ENCODE data around the gene UBALD1.

Gene UBALD1

GRCh38 chr16:4602331-4602730, 12.4 kb downstream of the UBALD1 start:
- no peak overlapping the region for H2AK5ac ChIP-seq (ENCODE audit: low read length, severe bottlenecking)
- no peak for DNase-seq
- H3K27me3 ChIP-seq (ENCODE audit: control insufficient read depth in 1 of 2, insufficient read depth in 1 of 2, low read length in 2 of 2), result peaks cover 10 to 61% of the 10 kb centered on the region in 2 experiments
- H3K4me2 ChIP-seq (ENCODE audit: low read length, poor library complexity, severe bottlenecking), result no peak overlapping the region
- no peak overlapping the region for H3K14ac ChIP-seq (ENCODE audit: low read length in 2 of 2)
- H4K8ac ChIP-seq (ENCODE audit: low read length), result no peak overlapping the region
- no peak overlapping the region for H3K27ac ChIP-seq (ENCODE audit: low read length, poor library complexity, severe bottlenecking)
- peaks cover 25% of the 10 kb centered on the region for H3K4me1 ChIP-seq (ENCODE audit: control insufficient read depth, insufficient read depth, low read depth, low read length)
- no peak overlapping the region for H3K18ac ChIP-seq (ENCODE audit: low read depth in 1 of 2, low read length in 2 of 2)
- H2BK15ac ChIP-seq (ENCODE audit: low read depth, poor library complexity, severe bottlenecking), result no peak overlapping the region
- peaks cover 1 to 16% of the 10 kb centered on the region in 2 experiments for H3K36me3 ChIP-seq (ENCODE audit: control insufficient read depth in 1 of 2, insufficient read depth in 2 of 2, low read depth in 1 of 2, low read length in 2 of 2)
- no peak overlapping the region for H2BK120ac ChIP-seq (ENCODE audit: low read depth, low read length)
- no peak overlapping the region for H3K4me3 ChIP-seq (ENCODE audit: insufficient read depth in 1 of 2, low read depth in 1 of 2, low read length in 2 of 2)
- no peak overlapping the region for H2AFZ ChIP-seq (ENCODE audit: low read depth, low read length)
- H2BK5ac ChIP-seq (ENCODE audit: low read depth, low read length, poor library complexity, severe bottlenecking), result no peak overlapping the region
- no peak overlapping the region for H4K91ac ChIP-seq (ENCODE audit: low read length)
- no peaks in the 10 kb centered on the region for H3K9me3 ChIP-seq (ENCODE audit: control insufficient read depth, low read length)
- H3K4ac ChIP-seq (ENCODE audit: low read depth in 1 of 2, low read length in 2 of 2), result no peak overlapping the region
- H3K79me1 ChIP-seq (replicated peaks; ENCODE audit: low read length, poor library complexity, severe bottlenecking), result peaks cover 8% of the 10 kb centered on the region
- H2BK12ac ChIP-seq (ENCODE audit: low read length in 2 of 2), result no peak overlapping the region
- 88% methylated on average over 8 of the region's 8 CpGs for WGBS
- no peak overlapping the region for H3K9ac ChIP-seq (ENCODE audit: low read length)
- H3K23ac ChIP-seq (ENCODE audit: low read length in 2 of 2), result peak overlapping the region in 1 of 2 experiments; percentile 40

DNA sequence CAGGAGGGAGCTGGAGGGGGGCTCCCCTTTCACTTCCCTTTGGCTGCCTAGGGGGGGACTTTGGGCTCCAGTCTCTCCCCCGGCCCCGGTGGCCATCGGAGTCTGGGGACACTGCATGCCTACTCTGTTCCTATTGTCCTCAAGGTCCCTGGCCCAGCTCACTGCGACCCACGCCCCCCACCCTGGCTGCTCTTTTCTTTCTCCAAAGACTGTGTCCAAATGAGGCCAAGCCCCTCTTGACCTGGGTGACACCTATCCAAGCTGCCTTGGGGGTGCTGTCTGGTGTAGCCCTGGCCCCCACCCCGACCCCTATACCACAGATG, 12.9 kb downstream of the UBALD1 start:
- Histone ChIP-seq H2BK5ac (ENCODE audit: low read depth, low read length, poor library complexity, severe bottlenecking) (no peak overlapping the region), H2AK5ac (ENCODE audit: low read length, severe bottlenecking) (peak overlapping the region; percentile 45), H2BK12ac (ENCODE audit: low read length in 2 of 2) (no peak overlapping the region), H3K4me3 (ENCODE audit: insufficient read depth in 1 of 2, low read depth in 1 of 2, low read length in 2 of 2) (no peak overlapping the region), H3K27me3 (ENCODE audit: control insufficient read depth in 1 of 2, insufficient read depth in 1 of 2, low read length in 2 of 2) (peaks cover 10 to 66% of the 10 kb centered on the region in 2 experiments), H2AFZ (ENCODE audit: low read depth, low read length) (no peak overlapping the region), H4K8ac (ENCODE audit: low read length) (no peak overlapping the region), H3K4me2 (ENCODE audit: low read length, poor library complexity, severe bottlenecking) (no peak overlapping the region), H3K4me1 (ENCODE audit: control insufficient read depth, insufficient read depth, low read depth, low read length) (peaks cover 29% of the 10 kb centered on the region), H3K14ac (ENCODE audit: low read length in 2 of 2) (no peak overlapping the region), H3K9me3 (ENCODE audit: control insufficient read depth, low read length) (no peaks in the 10 kb centered on the region), H4K91ac (ENCODE audit: low read length) (no peak overlapping the region), H3K9ac (ENCODE audit: low read length) (peak overlapping the region; percentile 26), H3K4ac (ENCODE audit: low read depth in 1 of 2, low read length in 2 of 2) (no peak overlapping the region), H3K36me3 (ENCODE audit: control insufficient read depth in 1 of 2, insufficient read depth in 2 of 2, low read depth in 1 of 2, low read length in 2 of 2) (peaks cover 0 to 12% of the 10 kb centered on the region in 2 experiments), H3K23ac (ENCODE audit: low read length in 2 of 2) (no peak overlapping the region), H2BK15ac (ENCODE audit: low read depth, poor library complexity, severe bottlenecking) (no peak overlapping the region), H3K18ac (ENCODE audit: low read depth in 1 of 2, low read length in 2 of 2) (no peak overlapping the region), H3K27ac (ENCODE audit: low read length, poor library complexity, severe bottlenecking) (no peak overlapping the region), H3K79me1 (replicated peaks; ENCODE audit: low read length, poor library complexity, severe bottlenecking) (peaks cover 6% of the 10 kb centered on the region), H2BK120ac (ENCODE audit: low read depth, low read length) (no peak overlapping the region)
- DNase-seq, result no peak
- WGBS, result 95% methylated on average over 5 of the region's 6 CpGs

DNA sequence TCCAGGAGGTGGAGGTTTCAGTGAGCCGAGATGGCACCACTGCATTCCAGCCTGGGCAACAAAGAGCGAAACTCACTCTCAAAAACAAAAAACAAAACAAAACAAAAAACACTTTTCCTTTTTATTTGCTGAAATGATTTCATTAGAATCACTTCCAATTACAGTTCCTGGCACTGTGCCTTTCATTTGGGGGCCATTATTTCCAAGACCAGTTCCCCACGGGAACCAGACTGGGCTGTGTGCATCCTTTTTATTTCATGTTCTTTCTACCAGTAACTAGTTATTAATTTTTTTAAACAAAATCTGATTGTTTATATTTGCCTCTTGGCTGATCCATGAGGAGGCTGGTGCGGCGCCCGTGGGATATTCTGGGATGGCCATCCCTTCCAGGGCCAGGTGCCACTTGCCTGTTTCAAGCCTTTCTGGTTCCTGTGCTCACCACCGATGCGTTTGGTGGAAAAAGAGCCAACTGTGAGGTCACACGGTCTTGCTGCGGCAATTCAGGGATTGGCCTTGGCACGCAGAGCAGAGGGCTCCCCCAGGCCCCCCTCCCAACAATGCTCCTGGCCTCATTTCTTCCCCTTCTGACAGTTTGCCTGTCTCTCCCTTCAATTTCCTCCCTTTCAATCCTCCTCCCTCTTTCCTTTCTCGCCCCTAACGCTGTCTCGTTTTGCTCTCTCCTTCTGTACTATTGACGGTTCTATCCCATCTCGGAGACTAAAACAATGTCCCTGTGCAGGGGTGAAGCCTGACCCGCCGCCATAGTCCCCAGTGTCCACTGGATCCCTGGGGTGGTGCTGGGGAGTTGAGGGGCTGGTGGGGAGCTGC, 13.4 kb downstream of the UBALD1 start:
- no peak overlapping the region for H2BK12ac ChIP-seq (ENCODE audit: low read length in 2 of 2)
- H2BK5ac ChIP-seq (ENCODE audit: low read depth, low read length, poor library complexity, severe bottlenecking), result no peak overlapping the region
- no peak overlapping the region for H3K27ac ChIP-seq (ENCODE audit: low read length, poor library complexity, severe bottlenecking)
- H4K8ac ChIP-seq (ENCODE audit: low read length), result no peak overlapping the region
- no peak overlapping the region for H2BK120ac ChIP-seq (ENCODE audit: low read depth, low read length)
- no peak overlapping the region for H3K4me2 ChIP-seq (ENCODE audit: low read length, poor library complexity, severe bottlenecking)
- peak overlapping the region in 1 of 2 experiments; percentile 49 for H3K4me3 ChIP-seq (ENCODE audit: insufficient read depth in 1 of 2, low read depth in 1 of 2, low read length in 2 of 2)
- no peak overlapping the region for H3K23ac ChIP-seq (ENCODE audit: low read length in 2 of 2)
- no peak overlapping the region for H2BK15ac ChIP-seq (ENCODE audit: low read depth, poor library complexity, severe bottlenecking)
- peaks cover 0 to 8% of the 10 kb centered on the region in 2 experiments for H3K36me3 ChIP-seq (ENCODE audit: control insufficient read depth in 1 of 2, insufficient read depth in 2 of 2, low read depth in 1 of 2, low read length in 2 of 2)
- no peak overlapping the region for H3K4ac ChIP-seq (ENCODE audit: low read depth in 1 of 2, low read length in 2 of 2)
- peaks cover 30% of the 10 kb centered on the region for H3K4me1 ChIP-seq (ENCODE audit: control insufficient read depth, insufficient read depth, low read depth, low read length)
- H3K9me3 ChIP-seq (ENCODE audit: control insufficient read depth, low read length), result no peaks in the 10 kb centered on the region
- H3K79me1 ChIP-seq (replicated peaks; ENCODE audit: low read length, poor library complexity, severe bottlenecking), result peaks cover 1% of the 10 kb centered on the region
- no peak overlapping the region for H3K14ac ChIP-seq (ENCODE audit: low read length in 2 of 2)
- H4K91ac ChIP-seq (ENCODE audit: low read length), result no peak overlapping the region
- peaks cover 10 to 69% of the 10 kb centered on the region in 2 experiments for H3K27me3 ChIP-seq (ENCODE audit: control insufficient read depth in 1 of 2, insufficient read depth in 1 of 2, low read length in 2 of 2)
- H2AK5ac ChIP-seq (ENCODE audit: low read length, severe bottlenecking), result no peak overlapping the region
- 85% methylated on average over 17 of the region's 18 CpGs for WGBS
- peak overlapping the region; percentile 26 for H3K9ac ChIP-seq (ENCODE audit: low read length)
- DNase-seq, result no peak
- H2AFZ ChIP-seq (ENCODE audit: low read depth, low read length), result no peak overlapping the region
- H3K18ac ChIP-seq (ENCODE audit: low read depth in 1 of 2, low read length in 2 of 2), result no peak overlapping the region

DNA sequence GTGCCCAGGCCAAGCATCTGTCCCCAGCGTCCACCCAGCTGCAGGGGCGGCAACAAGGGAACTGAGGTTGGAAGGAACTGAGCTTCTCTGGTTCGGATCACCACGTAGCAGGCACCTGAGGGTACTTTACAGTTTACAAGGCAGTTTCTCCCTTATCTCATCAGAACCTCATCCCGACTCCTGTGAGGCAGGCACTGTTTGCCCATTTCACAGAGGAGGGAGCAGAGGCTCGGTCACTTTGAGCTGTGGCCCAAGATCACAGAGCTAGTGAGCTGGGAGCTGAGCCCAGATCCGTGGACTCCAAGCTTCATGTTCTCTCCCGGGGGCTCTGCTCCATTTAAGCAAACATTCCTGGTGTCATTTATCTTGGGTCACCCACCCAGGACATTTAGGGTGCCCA, 15.1 kb downstream of the UBALD1 start:
- DNase-seq, result no peak

More for the DNA sequence above, 15.1 kb downstream of the UBALD1 start:
- peaks cover 10 to 65% of the 10 kb centered on the region in 2 experiments for H3K27me3 ChIP-seq (ENCODE audit: control insufficient read depth in 1 of 2, insufficient read depth in 1 of 2, low read length in 2 of 2)
- H2AK5ac ChIP-seq (ENCODE audit: low read length, severe bottlenecking), result peak overlapping the region; percentile 43
- WGBS, result 85% methylated on average over 8 of the region's 8 CpGs
- peaks cover 33% of the 10 kb centered on the region for H3K4me1 ChIP-seq (ENCODE audit: control insufficient read depth, insufficient read depth, low read depth, low read length)
- no peak overlapping the region for H3K9ac ChIP-seq (ENCODE audit: low read length)
- no peaks in the 10 kb centered on the region for H3K9me3 ChIP-seq (ENCODE audit: control insufficient read depth, low read length)
- no peak overlapping the region for H3K4me2 ChIP-seq (ENCODE audit: low read length, poor library complexity, severe bottlenecking)
- no peaks in the 10 kb centered on the region for H3K79me1 ChIP-seq (replicated peaks; ENCODE audit: low read length, poor library complexity, severe bottlenecking)
- no peak overlapping the region for H3K18ac ChIP-seq (ENCODE audit: low read depth in 1 of 2, low read length in 2 of 2)
- no peak overlapping the region for H2BK120ac ChIP-seq (ENCODE audit: low read depth, low read length)
- H3K14ac ChIP-seq (ENCODE audit: low read length in 2 of 2), result no peak overlapping the region
- no peak overlapping the region for H2BK15ac ChIP-seq (ENCODE audit: low read depth, poor library complexity, severe bottlenecking)
- H3K4me3 ChIP-seq (ENCODE audit: insufficient read depth in 1 of 2, low read depth in 1 of 2, low read length in 2 of 2), result no peak overlapping the region
- no peak overlapping the region for H2BK5ac ChIP-seq (ENCODE audit: low read depth, low read length, poor library complexity, severe bottlenecking)
- no peak overlapping the region for H3K4ac ChIP-seq (ENCODE audit: low read depth in 1 of 2, low read length in 2 of 2)
- no peak overlapping the region for H4K91ac ChIP-seq (ENCODE audit: low read length)
- H3K36me3 ChIP-seq (ENCODE audit: control insufficient read depth in 1 of 2, insufficient read depth in 2 of 2, low read depth in 1 of 2, low read length in 2 of 2), result peaks cover 0 to 7% of the 10 kb centered on the region in 2 experiments
- H3K23ac ChIP-seq (ENCODE audit: low read length in 2 of 2), result no peak overlapping the region
- H2BK12ac ChIP-seq (ENCODE audit: low read length in 2 of 2), result no peak overlapping the region
- H3K27ac ChIP-seq (ENCODE audit: low read length, poor library complexity, severe bottlenecking), result no peak overlapping the region
- H2AFZ ChIP-seq (ENCODE audit: low read depth, low read length), result no peak overlapping the region
- no peak overlapping the region for H4K8ac ChIP-seq (ENCODE audit: low read length)
